Measurements from ENCODE around the gene DOK1. TPM values are rescaled to one million over a fixed set of nuclear protein-coding genes. Genes with fewer than 3 reads are reported as not detected.
A peak's percentile ranks its signal among the peaks of the same experiment; 100 is the strongest.

Gene DOK1
- total and polyA plus RNA-seq, 8 donors: 8.7 to 35.2 (median 10.5) TPM

DNA sequence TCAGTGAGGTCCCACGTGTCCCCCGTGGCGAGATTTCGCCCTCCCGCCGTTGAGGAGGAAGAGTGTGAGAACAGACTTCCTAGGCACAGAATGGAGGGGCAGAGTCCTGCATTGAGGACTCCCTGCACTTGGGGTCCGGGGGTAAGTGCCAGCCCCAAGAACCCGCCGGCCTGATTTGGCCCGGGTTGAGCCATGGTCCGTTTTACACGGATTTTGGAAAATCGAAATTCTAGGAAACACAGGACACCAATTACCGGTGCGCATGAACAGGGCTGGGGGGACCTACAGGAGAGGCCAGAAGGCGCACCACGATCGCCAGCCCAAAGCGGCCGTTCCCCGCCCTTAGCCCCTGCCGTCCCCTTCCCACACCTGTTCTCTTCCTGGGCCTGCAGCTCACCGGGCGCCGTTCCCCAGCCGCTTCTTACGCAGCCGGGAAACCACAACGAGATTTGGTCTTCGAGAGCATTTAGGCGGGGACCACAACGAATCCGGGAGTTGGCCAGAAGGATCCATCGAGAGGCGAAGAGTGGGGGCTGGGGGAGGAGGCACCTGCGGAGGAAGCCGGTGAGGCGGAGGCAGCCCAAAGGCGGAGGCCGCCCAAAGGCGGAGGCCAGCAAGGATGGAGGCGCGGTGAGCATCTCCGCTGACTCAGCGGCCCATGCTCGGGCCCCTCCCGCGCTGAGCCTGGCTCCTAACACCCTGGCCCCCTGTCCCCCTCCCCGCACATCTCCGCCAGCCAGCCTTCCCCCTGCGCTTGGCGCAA, 40.7 kb upstream of the DOK1 start:
- intact Hi-C loops (cut with DNase I): no loop called here
- ATAC-seq (no peak), DNase-seq (no peak)
- no peak overlapping the region for H3K4me3 ChIP-seq
- peaks cover 11 to 35% of the 10 kb centered on the region in 2 donors for H3K4me1 ChIP-seq
- TF ChIP-seq, protein P1, sequence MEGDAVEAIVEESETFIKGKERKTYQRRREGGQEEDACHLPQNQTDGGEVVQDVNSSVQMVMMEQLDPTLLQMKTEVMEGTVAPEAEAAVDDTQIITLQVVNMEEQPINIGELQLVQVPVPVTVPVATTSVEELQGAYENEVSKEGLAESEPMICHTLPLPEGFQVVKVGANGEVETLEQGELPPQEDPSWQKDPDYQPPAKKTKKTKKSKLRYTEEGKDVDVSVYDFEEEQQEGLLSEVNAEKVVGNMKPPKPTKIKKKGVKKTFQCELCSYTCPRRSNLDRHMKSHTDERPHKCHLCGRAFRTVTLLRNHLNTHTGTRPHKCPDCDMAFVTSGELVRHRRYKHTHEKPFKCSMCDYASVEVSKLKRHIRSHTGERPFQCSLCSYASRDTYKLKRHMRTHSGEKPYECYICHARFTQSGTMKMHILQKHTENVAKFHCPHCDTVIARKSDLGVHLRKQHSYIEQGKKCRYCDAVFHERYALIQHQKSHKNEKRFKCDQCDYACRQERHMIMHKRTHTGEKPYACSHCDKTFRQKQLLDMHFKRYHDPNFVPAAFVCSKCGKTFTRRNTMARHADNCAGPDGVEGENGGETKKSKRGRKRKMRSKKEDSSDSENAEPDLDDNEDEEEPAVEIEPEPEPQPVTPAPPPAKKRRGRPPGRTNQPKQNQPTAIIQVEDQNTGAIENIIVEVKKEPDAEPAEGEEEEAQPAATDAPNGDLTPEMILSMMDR (IDR thresholded peaks at IDR 0.05): no peak
- H3K27ac ChIP-seq: no peak overlapping the region
- H3K36me3 ChIP-seq: no peaks in the 10 kb centered on the region
- peaks cover 95 to 100% of the 10 kb centered on the region in 2 donors for H3K27me3 ChIP-seq
- no peaks in the 10 kb centered on the region for H3K9me3 ChIP-seq

DNA sequence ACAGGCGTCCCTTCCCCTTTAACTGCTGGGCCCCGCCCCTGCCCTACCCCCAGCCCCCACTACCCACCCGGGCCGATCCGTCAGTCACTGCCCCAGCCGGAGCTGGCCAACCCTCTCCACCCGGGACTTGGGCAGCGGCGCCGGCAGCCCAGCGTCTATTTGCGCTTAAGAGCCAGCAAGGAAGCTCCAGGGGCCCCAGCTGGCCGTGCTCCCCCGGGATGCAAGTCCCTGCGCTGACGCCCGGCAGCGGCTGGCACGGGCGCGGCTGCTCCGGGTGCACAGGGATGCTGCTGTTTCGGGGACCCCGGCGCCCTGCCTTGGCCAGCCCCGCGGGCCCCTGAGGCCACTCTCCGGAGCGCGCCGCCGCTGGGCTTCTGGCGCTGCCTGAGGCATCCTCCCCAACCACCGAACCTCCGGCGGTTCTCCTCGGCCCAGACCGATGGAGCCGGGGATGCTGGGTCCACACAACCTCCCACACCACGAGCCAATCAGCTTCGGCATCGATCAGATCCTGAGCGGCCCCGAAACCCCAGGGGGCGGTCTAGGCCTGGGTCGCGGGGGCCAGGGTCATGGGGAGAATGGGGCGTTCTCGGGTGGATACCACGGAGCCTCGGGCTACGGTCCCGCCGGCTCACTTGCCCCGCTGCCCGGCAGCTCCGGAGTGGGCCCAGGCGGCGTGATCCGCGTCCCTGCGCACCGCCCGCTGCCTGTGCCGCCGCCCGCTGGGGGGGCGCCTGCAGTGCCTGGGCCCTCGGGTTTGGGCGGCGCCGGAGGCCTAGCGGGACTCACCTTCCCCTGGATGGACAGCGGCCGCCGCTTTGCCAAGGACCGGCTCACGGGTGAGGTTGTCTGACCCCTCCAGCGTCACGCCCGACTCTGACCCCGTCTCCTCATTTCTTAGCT, 39.9 kb upstream of the DOK1 start, which contains the start of gene TLX2:
Gene TLX2, plus strand, starts transcription at position 83 of the 903 bp plus-strand sequence. Its CDS starts 357 bp downstream, at position 440.
- Histone ChIP-seq H3K4me3 (no peak within 1 kb of the TSS), H3K9me3 (no peaks in the 10 kb centered on the region), H3K4me1 (peaks cover 11 to 35% of the 10 kb centered on the region in 2 donors), H3K36me3 (no peaks in the 10 kb centered on the region), H3K27me3 (peaks cover 92 to 100% of the 10 kb centered on the region in 2 donors), H3K27ac (no peak within 1 kb of the TSS)
- intact Hi-C loops (cut with DNase I): no loop called here
- ATAC-seq: no peak
- DNase-seq: no peak
- TF ChIP-seq, protein P1 (IDR thresholded peaks at IDR 0.05): no peak

DNA sequence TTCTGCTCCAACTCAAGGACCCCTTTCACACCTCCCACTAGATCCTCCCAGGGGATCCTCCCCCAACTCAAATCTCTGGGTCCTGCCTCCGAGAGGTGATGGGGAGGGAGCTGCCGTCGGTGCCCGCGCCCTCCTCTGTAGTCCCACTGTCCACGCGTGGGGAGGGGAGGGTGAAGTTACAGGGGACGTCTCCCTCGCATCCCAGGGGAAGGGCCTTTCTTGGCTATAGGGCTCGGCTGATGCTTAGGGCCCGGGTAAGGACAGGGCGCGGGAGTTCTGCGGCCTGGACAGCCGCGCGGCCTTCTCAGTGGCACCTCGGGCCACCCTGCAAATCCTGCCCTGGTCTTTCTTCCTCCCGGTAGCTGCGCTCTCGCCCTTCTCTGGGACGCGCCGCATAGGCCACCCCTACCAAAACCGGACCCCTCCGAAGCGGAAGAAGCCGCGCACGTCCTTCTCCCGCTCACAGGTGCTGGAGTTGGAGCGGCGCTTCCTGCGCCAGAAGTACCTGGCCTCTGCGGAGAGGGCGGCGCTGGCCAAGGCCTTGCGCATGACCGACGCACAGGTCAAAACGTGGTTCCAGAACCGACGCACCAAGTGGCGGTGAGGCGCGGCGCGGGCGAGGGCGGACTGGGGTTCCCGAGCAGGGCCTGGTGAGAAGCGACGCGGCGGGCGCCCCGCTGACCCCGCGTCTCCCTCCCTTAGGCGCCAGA, 39.1 kb upstream of the DOK1 start:
- no peaks in the 10 kb centered on the region for H3K9me3 ChIP-seq
- peak; percentile 60 for ATAC-seq

DNA sequence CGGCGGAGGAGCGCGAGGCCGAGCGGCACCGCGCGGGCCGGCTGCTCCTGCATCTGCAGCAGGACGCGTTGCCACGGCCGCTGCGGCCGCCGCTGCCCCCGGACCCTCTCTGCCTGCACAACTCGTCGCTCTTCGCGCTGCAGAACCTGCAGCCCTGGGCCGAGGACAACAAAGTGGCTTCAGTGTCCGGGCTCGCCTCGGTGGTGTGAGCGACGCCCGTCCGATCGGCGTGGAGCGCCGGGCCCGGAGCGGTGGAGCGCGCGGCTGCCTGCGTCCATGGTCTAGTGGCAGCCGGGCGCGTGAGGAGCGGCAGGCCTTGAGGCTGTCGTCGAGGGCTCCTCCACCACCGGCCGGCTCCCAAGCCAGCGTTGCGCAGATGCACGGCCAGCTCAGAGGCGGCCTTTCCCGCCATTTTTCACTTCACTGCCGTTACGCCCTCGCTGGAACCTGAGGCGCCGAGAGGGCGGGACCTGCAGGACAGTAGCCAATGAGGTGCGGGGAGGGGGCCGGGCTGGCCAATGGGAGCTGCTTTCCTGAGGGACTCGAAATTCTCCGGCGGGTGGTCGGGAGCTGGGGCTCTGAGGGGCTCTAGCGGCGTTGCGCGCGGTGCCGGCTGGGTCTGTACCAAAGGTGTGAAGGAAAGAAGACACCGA, 38.4 kb upstream of the DOK1 start:
- Histone ChIP-seq H3K4me1 (peaks cover 11 to 35% of the 10 kb centered on the region in 2 donors), H3K9me3 (no peaks in the 10 kb centered on the region), H3K36me3 (no peaks in the 10 kb centered on the region), H3K27me3 (peaks cover 85 to 100% of the 10 kb centered on the region in 2 donors), H3K4me3 (peak overlapping the region; percentile 15 to 43), H3K27ac (no peak overlapping the region)
- intact Hi-C loops (cut with DNase I): no loop called here
- peak in 3 of 4 donors; percentile 68 to 88 (median 69) for DNase-seq
- TF ChIP-seq, protein P1 (IDR thresholded peaks at IDR 0.05): no peak
- ATAC-seq: peak; percentile 90

More for the DNA sequence above, 39.1 kb upstream of the DOK1 start:
- Histone ChIP-seq H3K4me1 (peaks cover 11 to 35% of the 10 kb centered on the region in 2 donors), H3K36me3 (no peaks in the 10 kb centered on the region), H3K27me3 (peaks cover 92 to 100% of the 10 kb centered on the region in 2 donors), H3K27ac (no peak overlapping the region), H3K4me3 (peak overlapping the region; percentile 15 to 43)
- DNase-seq: peak in 1 of 4 donors; percentile 84
- TF ChIP-seq, protein P1 (IDR thresholded peaks at IDR 0.05): no peak
- intact Hi-C loops (cut with DNase I): no loop called here

Measured in left lung (tissue), 10 donors.